Panc1 (cell line): ENCODE measurements around the gene EEF1AKMT3.

Experiments used
- CTCF ChIP-seq: fragments of 450-650 bp; IDR thresholded peaks from 2 replicates; pipeline ENCODE4 v1.5.1; 2017; ENCODE audit warnings: mild to moderate bottlenecking
- POLR2AphosphoS5 ChIP-seq: IDR thresholded peaks from 2 replicates; pipeline ENCODE4 v1.6.1; 2012; ENCODE audit warnings: mild to moderate bottlenecking, low read depth, low read length, moderate library complexity
- SIN3A ChIP-seq: IDR thresholded peaks from 2 replicates; pipeline ENCODE4 v1.6.1; 2012; ENCODE audit warnings: low read depth, mild to moderate bottlenecking, low read length, moderate library complexity, borderline replicate concordance; ENCODE audit not compliant: insufficient read depth

GRCh38 chr12:57811028-57811755 is 38.8 kb downstream of the EEF1AKMT3 start:
- TF ChIP-seq CTCF (no peak), POLR2AphosphoS5 (no peak), SIN3A (no peak)
